Endothelial cell (in vitro differentiated cells): ENCODE measurements around the gene ESPL1. TPM values are rescaled to one million over a fixed set of nuclear protein-coding genes. Genes with fewer than 3 reads are reported as not detected.

Experiments
- DNase-seq: peaks from one replicate; pipeline ENCODE4 v3.0.0; 2021; ENCODE audit warnings: low spot score
- H3K27ac Mint-ChIP-seq: one replicate; pipeline ENCODE4 v1.8.0; 2021; ENCODE audit warnings: mixed read lengths, inconsistent platforms; ENCODE audit not compliant: unreplicated experiment
- H3K27me3 Mint-ChIP-seq: one replicate; pipeline ENCODE4 v1.8.0; 2021; ENCODE audit warnings: mild to moderate bottlenecking, moderate library complexity, mixed read lengths, inconsistent platforms; ENCODE audit not compliant: unreplicated experiment
- H3K36me3 Mint-ChIP-seq: one replicate; pipeline ENCODE4 v1.8.0; 2021; ENCODE audit warnings: mild to moderate bottlenecking, low read depth, mixed read lengths, inconsistent platforms; ENCODE audit not compliant: unreplicated experiment
- H3K4me1 Mint-ChIP-seq: one replicate; pipeline ENCODE4 v1.8.0; 2021; ENCODE audit warnings: mild to moderate bottlenecking, mixed read lengths, inconsistent platforms; ENCODE audit not compliant: unreplicated experiment
- H3K4me3 Mint-ChIP-seq: one replicate; pipeline ENCODE4 v1.8.0; 2021; ENCODE audit warnings: mild to moderate bottlenecking, mixed read lengths, inconsistent platforms; ENCODE audit not compliant: unreplicated experiment
- H3K9me3 Mint-ChIP-seq: one replicate; pipeline ENCODE4 v1.8.0; 2021; ENCODE audit warnings: mixed read lengths, inconsistent platforms; ENCODE audit not compliant: unreplicated experiment
- total RNA-seq: library from RNA; stranded (reverse); fragmentation: NEBNext Ultra II Directional; extraction: Animal tissue kit (Norgen Biotek cat#: 25700); gene quantifications from one replicate; pipeline ENCODE4 v1.2.1, GENCODE V29; 2021; ENCODE audit not compliant: unreplicated experiment
- TF ChIP-seq, protein P1 (sequence below): fragments of 200-600 bp; sonication (generic); IDR thresholded peaks from one replicate; pipeline ENCODE4 v1.5.0; 2021; ENCODE audit warnings: antibody characterized with exemption; ENCODE audit not compliant: unreplicated experiment

Gene ESPL1
- total RNA-seq, 1 donor from 2014 or later: 11.8 TPM

- Mint-ChIP-seq H3K4me1 (peaks cover 4% of the 10 kb centered on the region), H3K27me3 (peaks cover 10% of the 10 kb centered on the region), H3K27ac (peak overlapping the region; percentile 61), H3K9me3 (no peaks in the 10 kb centered on the region), H3K4me3 (peak overlapping the region; percentile 85), H3K36me3 (peaks cover 50% of the 10 kb centered on the region)
- TF ChIP-seq, protein P1, sequence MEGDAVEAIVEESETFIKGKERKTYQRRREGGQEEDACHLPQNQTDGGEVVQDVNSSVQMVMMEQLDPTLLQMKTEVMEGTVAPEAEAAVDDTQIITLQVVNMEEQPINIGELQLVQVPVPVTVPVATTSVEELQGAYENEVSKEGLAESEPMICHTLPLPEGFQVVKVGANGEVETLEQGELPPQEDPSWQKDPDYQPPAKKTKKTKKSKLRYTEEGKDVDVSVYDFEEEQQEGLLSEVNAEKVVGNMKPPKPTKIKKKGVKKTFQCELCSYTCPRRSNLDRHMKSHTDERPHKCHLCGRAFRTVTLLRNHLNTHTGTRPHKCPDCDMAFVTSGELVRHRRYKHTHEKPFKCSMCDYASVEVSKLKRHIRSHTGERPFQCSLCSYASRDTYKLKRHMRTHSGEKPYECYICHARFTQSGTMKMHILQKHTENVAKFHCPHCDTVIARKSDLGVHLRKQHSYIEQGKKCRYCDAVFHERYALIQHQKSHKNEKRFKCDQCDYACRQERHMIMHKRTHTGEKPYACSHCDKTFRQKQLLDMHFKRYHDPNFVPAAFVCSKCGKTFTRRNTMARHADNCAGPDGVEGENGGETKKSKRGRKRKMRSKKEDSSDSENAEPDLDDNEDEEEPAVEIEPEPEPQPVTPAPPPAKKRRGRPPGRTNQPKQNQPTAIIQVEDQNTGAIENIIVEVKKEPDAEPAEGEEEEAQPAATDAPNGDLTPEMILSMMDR: no peak
- no peak for DNase-seq
Observed at GRCh38 chr12:53306826-53307225, 38.7 kb downstream of the ESPL1 start.

DNA sequence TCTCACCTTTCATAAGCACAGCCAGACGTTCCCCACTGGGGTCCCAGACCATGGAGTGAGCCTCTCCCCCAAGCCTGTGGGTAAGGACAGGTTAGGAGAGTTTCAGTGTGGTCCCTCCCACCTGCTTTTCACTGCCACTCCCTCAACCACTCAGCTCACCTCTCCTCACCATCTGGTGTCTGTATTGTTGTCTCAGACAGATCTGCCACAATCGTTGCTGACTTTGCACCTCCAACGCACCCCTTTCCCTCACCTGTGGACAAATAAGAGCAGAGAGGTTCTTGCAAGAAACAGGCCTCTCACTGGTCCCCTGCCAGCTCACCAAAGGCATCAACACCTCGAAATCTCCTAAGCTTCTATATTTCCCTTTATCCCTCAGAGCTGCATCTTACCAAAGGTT, 40.2 kb downstream of the ESPL1 start:
- H3K27me3 Mint-ChIP-seq: peaks cover 7% of the 10 kb centered on the region
- no peak for DNase-seq
- H3K4me1 Mint-ChIP-seq: no peaks in the 10 kb centered on the region
- H3K36me3 Mint-ChIP-seq: peaks cover 43% of the 10 kb centered on the region
- no peak overlapping the region for H3K4me3 Mint-ChIP-seq
- TF ChIP-seq, protein P1: no peak
- no peaks in the 10 kb centered on the region for H3K9me3 Mint-ChIP-seq
- no peak overlapping the region for H3K27ac Mint-ChIP-seq

DNA sequence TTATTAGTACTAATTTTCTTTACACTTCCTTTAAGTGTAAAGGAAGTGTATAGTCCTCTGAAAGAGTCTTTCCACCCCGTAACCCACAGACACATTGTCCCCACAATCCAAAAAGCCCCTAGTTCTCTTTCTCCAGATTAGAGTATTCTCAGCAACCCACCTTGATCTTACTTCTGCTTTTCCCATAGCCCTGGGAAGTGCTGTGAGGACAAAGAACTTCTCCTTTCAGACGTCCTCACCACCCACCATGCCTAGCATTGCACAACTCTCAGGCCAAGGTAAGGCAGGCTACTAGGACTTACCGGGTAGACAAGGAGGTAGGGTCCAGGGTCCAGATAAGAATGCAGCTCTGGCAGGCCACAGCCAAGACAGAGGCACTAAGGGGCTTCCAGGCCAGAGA, 45.9 kb downstream of the ESPL1 start:
- Mint-ChIP-seq H3K4me1 (no peaks in the 10 kb centered on the region), H3K36me3 (peaks cover 31% of the 10 kb centered on the region)
- DNase-seq: no peak

GRCh38 chr12:53320352-53321195, 52.5 kb downstream of the ESPL1 start:
- Mint-ChIP-seq H3K9me3 (no peaks in the 10 kb centered on the region), H3K4me3 (peak overlapping the region; percentile 97), H3K27me3 (peaks cover 4% of the 10 kb centered on the region), H3K36me3 (peaks cover 4% of the 10 kb centered on the region), H3K4me1 (peaks cover 22% of the 10 kb centered on the region), H3K27ac (peak overlapping the region; percentile 99)
- TF ChIP-seq, protein P1: no peak
- DNase-seq: no peak

More for the DNA sequence above, 45.9 kb downstream of the ESPL1 start:
- TF ChIP-seq, protein P1: no peak
- Mint-ChIP-seq H3K27me3 (peaks cover 2% of the 10 kb centered on the region), H3K27ac (no peak overlapping the region), H3K4me3 (peak overlapping the region; percentile 79), H3K9me3 (no peaks in the 10 kb centered on the region)

- H3K27ac Mint-ChIP-seq: peak overlapping the region; percentile 85
- DNase-seq: peak; percentile 38
- peak overlapping the region; percentile 87 for H3K4me3 Mint-ChIP-seq
- H3K36me3 Mint-ChIP-seq: peaks cover 6% of the 10 kb centered on the region
- peaks cover 12% of the 10 kb centered on the region for H3K27me3 Mint-ChIP-seq
- H3K9me3 Mint-ChIP-seq: no peaks in the 10 kb centered on the region
- peaks cover 34% of the 10 kb centered on the region for H3K4me1 Mint-ChIP-seq
- TF ChIP-seq, protein P1: no peak
Observed at GRCh38 chr12:53324113-53324778, 56.1 kb downstream of the ESPL1 start.
